HEK293 (cell line): ENCODE results near the gene KLHL6.

ENCODE experiments used
- CTCF ChIA-PET: fragments of 350-600 bp; formaldehyde crosslinking; extraction: SDS; loops from one replicate; lab custom pipeline; 2021; ENCODE audit warnings: antibody characterized with exemption; lab: Yijun Ruan, JAX
- POLR2A ChIA-PET: fragments of 300-600 bp; formaldehyde crosslinking; extraction: SDS; loops from one replicate; lab custom pipeline; 2020; ENCODE audit warnings: antibody characterized with exemption, inconsistent platforms; lab: Yijun Ruan, JAX
- H3K27ac ChIP-seq: fragments of 200-500 bp; sonication (Bioruptor generic); 2 replicates; pipeline ENCODE4 v1.5.1; 2014; ENCODE audit warnings: low read depth, low read length, control low read depth, inconsistent platforms; ENCODE audit errors: extremely low read depth
- H3K36me3 ChIP-seq, 2 experiments: fragments of 200-500 bp in 1 of 2; sonication (Bioruptor generic) in 1 of 2; 1 replicate in 1 of 2; 2 replicates in 1 of 2; pipeline ENCODE4 v1.5.1; 2014 to 2017; ENCODE audit warnings: inconsistent platforms in 2 of 2, low read length in 2 of 2; ENCODE audit not compliant: control insufficient read depth in 2 of 2, insufficient read depth in 1 of 2
- H3K4me1 ChIP-seq: fragments of 200-500 bp; sonication (Bioruptor generic); 2 replicates; pipeline ENCODE4 v1.5.1; 2014; ENCODE audit warnings: mild to moderate bottlenecking, low read length, inconsistent platforms; ENCODE audit not compliant: control insufficient read depth, insufficient read depth
- H3K4me3 ChIP-seq: 2 replicates; pipeline ENCODE4 v1.5.1; 2011; ENCODE audit warnings: low read depth, mild to moderate bottlenecking, control low read depth, low read length, moderate library complexity
- H3K9me3 ChIP-seq: fragments of 200-500 bp; sonication (Bioruptor generic); 2 replicates; pipeline ENCODE4 v1.5.1; 2014; ENCODE audit warnings: low read depth, low read length, inconsistent platforms; ENCODE audit not compliant: control insufficient read depth, insufficient read depth
- BCL11B ChIP-seq: fragments of 450-650 bp; formaldehyde crosslinking; IDR thresholded peaks from 2 replicates; pipeline ENCODE4 v1.5.1; 2016; ENCODE audit warnings: low read depth, missing biosample characterization, missing genetic modification characterization
- MYNN ChIP-seq: fragments of 450-650 bp; formaldehyde crosslinking; IDR thresholded peaks from 2 replicates; pipeline ENCODE4 v1.5.1; 2016; ENCODE audit warnings: missing biosample characterization, missing genetic modification characterization, borderline replicate concordance
- SETDB1 ChIP-seq: IDR thresholded peaks from one replicate; pipeline ENCODE4 v1.6.1; 2017; ENCODE audit warnings: mild to moderate bottlenecking, low read length, moderate library complexity, mixed read lengths; ENCODE audit not compliant: insufficient read length
- ZNF221 ChIP-seq: fragments of 450-650 bp; formaldehyde crosslinking; IDR thresholded peaks from 2 replicates; pipeline ENCODE4 v1.5.1; 2017; ENCODE audit warnings: missing biosample characterization, missing genetic modification characterization, borderline replicate concordance
- ZNF37A ChIP-seq: fragments of 450-650 bp; IDR thresholded peaks from 2 replicates; pipeline ENCODE4 v1.5.1; 2018; ENCODE audit warnings: missing biosample characterization, missing genetic modification characterization
- ZNF473 ChIP-seq: fragments of 450-650 bp; formaldehyde crosslinking; IDR thresholded peaks from 2 replicates; pipeline ENCODE4 v1.5.1; 2017; ENCODE audit warnings: missing biosample characterization, missing genetic modification characterization
- ZNF530 ChIP-seq: fragments of 450-650 bp; formaldehyde crosslinking; IDR thresholded peaks from 2 replicates; pipeline ENCODE4 v1.5.1; 2016; ENCODE audit warnings: low read depth, missing biosample characterization, missing genetic modification characterization
- ZNF610 ChIP-seq: fragments of 450-650 bp; formaldehyde crosslinking; IDR thresholded peaks from 2 replicates; pipeline ENCODE4 v1.5.1; 2016; ENCODE audit warnings: missing biosample characterization, missing genetic modification characterization, borderline replicate concordance
- ZNF629 ChIP-seq: fragments of 450-650 bp; formaldehyde crosslinking; IDR thresholded peaks from 2 replicates; pipeline ENCODE4 v1.5.1; 2017; ENCODE audit warnings: missing biosample characterization, missing genetic modification characterization
- ZNF677 ChIP-seq: fragments of 450-650 bp; IDR thresholded peaks from 2 replicates; pipeline ENCODE4 v1.5.0; 2018; ENCODE audit warnings: missing biosample characterization, mild to moderate bottlenecking, missing genetic modification characterization, moderate library complexity
- ZNF785 ChIP-seq: fragments of 450-650 bp; formaldehyde crosslinking; IDR thresholded peaks from 2 replicates; pipeline ENCODE4 v1.5.1; 2016; ENCODE audit warnings: missing biosample characterization, missing genetic modification characterization
- ZNF791 ChIP-seq: fragments of 450-650 bp; formaldehyde crosslinking; IDR thresholded peaks from 2 replicates; pipeline ENCODE4 v1.5.1; 2016; ENCODE audit warnings: missing biosample characterization, missing genetic modification characterization
- ZNF837 ChIP-seq: fragments of 450-650 bp; formaldehyde crosslinking; IDR thresholded peaks from 2 replicates; pipeline ENCODE4 v1.5.1; 2016; ENCODE audit warnings: missing biosample characterization, missing genetic modification characterization
- ZXDB ChIP-seq: fragments of 450-650 bp; formaldehyde crosslinking; IDR thresholded peaks from 2 replicates; pipeline ENCODE4 v1.5.1; 2016; ENCODE audit warnings: missing biosample characterization, missing genetic modification characterization
- TF ChIP-seq, protein P1 (sequence below): fragments of 450-650 bp; formaldehyde crosslinking; IDR thresholded peaks from 2 replicates; pipeline ENCODE4 v1.5.1; 2016; ENCODE audit warnings: missing biosample characterization, missing genetic modification characterization
- TF ChIP-seq, protein P2 (sequence below): fragments of 450-650 bp; formaldehyde crosslinking; IDR thresholded peaks from 2 replicates; pipeline ENCODE4 v1.5.1; 2016; ENCODE audit warnings: missing biosample characterization, missing genetic modification characterization
- TF ChIP-seq, protein P3 (sequence below): fragments of 450-650 bp; formaldehyde crosslinking; IDR thresholded peaks from 2 replicates; pipeline ENCODE4 v1.5.1; 2016; ENCODE audit warnings: missing biosample characterization, missing genetic modification characterization
- TF ChIP-seq, protein P4 (sequence below): fragments of 450-650 bp; formaldehyde crosslinking; IDR thresholded peaks from 2 replicates; pipeline ENCODE4 v1.5.1; 2017; ENCODE audit warnings: missing biosample characterization, mild to moderate bottlenecking, missing genetic modification characterization, moderate library complexity
- TF ChIP-seq, protein P5 (sequence below): fragments of 450-650 bp; formaldehyde crosslinking; IDR thresholded peaks from 2 replicates; pipeline ENCODE4 v1.5.1; 2016; ENCODE audit warnings: missing biosample characterization, missing genetic modification characterization

Gene KLHL6

DNA sequence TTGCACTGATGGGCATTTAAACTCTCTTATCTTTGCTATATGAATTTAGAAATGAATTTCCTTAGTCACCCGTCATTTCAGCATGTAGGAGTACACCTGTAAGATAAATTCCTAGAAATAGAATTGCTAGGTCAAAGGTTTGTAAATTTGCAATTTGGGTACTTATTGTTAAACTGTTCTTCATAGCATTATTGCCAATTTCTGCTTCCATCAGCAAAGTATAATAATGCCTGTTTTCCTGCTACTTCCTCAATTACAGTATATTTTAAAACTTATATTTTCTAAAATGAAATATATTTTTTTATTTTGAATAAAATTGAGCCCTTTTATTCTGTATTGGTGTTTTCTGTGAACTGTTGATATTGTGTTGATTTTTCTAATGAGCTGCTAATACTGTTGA lies 110.8 kb downstream of the KLHL6 start:
- H3K4me3 ChIP-seq: no peak overlapping the region
- H3K9me3 ChIP-seq: no peaks in the 10 kb centered on the region
- H3K36me3 ChIP-seq: no peaks in the 10 kb centered on the region
- ChIA-PET POLR2A (no interaction called here), CTCF (no interaction called here)
- no peak for TF ChIP-seq ZNF785
- no peak for TF ChIP-seq ZNF629 (tag by site-specific recombination)
- TF ChIP-seq ZNF37A (tag by site-specific recombination): no peak
- TF ChIP-seq MYNN (tag by site-specific recombination): no peak
- TF ChIP-seq ZNF791 (tag by site-specific recombination): no peak
- no peak for TF ChIP-seq ZNF473 (tag by site-specific recombination)
- no peak for TF ChIP-seq ZXDB (tag by site-specific recombination)
- no peak for TF ChIP-seq ZNF221
- no peak for TF ChIP-seq ZNF530 (tag by site-specific recombination)
- TF ChIP-seq BCL11B: no peak
- TF ChIP-seq, protein P1, sequence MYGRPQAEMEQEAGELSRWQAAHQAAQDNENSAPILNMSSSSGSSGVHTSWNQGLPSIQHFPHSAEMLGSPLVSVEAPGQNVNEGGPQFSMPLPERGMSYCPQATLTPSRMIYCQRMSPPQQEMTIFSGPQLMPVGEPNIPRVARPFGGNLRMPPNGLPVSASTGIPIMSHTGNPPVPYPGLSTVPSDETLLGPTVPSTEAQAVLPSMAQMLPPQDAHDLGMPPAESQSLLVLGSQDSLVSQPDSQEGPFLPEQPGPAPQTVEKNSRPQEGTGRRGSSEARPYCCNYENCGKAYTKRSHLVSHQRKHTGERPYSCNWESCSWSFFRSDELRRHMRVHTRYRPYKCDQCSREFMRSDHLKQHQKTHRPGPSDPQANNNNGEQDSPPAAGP: no peak
- no peak for TF ChIP-seq ZNF610 (tag by site-specific recombination)
- TF ChIP-seq, protein P2, sequence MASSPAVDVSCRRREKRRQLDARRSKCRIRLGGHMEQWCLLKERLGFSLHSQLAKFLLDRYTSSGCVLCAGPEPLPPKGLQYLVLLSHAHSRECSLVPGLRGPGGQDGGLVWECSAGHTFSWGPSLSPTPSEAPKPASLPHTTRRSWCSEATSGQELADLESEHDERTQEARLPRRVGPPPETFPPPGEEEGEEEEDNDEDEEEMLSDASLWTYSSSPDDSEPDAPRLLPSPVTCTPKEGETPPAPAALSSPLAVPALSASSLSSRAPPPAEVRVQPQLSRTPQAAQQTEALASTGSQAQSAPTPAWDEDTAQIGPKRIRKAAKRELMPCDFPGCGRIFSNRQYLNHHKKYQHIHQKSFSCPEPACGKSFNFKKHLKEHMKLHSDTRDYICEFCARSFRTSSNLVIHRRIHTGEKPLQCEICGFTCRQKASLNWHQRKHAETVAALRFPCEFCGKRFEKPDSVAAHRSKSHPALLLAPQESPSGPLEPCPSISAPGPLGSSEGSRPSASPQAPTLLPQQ: no peak
- TF ChIP-seq ZNF677 (tag by site-specific recombination): no peak
- TF ChIP-seq, protein P3, sequence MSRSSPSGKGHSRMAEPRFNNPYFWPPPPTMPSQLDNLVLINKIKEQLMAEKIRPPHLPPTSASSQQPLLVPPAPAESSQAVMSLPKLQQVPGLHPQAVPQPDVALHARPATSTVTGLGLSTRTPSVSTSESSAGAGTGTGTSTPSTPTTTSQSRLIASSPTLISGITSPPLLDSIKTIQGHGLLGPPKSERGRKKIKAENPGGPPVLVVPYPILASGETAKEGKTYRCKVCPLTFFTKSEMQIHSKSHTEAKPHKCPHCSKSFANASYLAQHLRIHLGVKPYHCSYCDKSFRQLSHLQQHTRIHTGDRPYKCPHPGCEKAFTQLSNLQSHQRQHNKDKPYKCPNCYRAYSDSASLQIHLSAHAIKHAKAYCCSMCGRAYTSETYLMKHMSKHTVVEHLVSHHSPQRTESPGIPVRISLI (tag by site-specific recombination): no peak
- no peaks in the 10 kb centered on the region for H3K4me1 ChIP-seq
- H3K27ac ChIP-seq: no peak overlapping the region

DNA sequence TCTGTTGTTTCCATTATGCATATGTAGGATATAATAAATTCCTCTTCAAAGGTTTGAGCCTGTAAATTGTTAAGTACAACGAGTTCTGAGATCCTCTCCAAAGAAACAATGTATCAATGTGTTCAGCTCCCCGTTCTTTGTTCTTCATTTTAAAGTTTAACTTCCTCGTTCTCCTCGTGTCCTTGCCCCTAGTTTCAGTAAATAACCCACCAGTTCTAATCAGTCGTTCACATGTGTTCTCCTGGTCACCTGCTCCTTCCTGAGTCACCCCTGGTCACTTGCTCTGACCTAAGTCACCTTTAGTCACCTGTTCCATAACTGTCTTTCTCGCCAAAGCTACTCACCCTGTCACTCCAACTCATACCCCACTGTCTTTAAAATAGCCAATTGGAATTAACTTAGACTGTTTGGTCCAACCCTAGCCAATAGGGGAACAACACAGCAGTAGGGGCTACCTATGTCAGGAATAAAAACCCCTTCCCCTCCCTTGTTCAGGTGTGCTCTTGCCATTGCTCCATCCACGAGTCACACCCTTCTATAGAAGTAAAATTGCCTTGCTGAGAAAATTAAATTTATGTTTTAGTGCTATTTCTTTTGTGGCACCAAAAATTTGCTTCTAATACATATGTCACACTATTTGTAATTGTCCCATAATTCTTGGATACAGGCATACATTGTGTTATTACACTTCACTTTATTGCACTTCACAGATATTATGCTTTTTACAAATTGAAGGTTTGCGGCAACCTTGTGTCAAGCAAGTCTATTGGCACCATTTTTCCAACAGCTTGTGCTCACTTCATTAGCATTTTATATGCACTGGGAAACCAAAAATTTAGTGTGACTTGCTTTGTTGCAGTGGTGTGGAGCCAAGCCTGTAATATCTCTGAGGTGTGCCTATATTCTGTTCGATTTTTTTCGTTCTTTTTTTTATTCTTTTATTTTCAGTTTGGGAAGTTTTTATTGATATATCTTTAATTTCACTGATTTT lies 111.8 kb downstream of the KLHL6 start:
- TF ChIP-seq, protein P4, sequence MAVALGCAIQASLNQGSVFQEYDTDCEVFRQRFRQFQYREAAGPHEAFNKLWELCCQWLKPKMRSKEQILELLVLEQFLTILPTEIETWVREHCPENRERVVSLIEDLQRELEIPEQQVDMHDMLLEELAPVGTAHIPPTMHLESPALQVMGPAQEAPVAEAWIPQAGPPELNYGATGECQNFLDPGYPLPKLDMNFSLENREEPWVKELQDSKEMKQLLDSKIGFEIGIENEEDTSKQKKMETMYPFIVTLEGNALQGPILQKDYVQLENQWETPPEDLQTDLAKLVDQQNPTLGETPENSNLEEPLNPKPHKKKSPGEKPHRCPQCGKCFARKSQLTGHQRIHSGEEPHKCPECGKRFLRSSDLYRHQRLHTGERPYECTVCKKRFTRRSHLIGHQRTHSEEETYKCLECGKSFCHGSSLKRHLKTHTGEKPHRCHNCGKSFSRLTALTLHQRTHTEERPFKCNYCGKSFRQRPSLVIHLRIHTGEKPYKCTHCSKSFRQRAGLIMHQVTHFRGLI (tag by site-specific recombination): no peak
- TF ChIP-seq SETDB1: peak; percentile 84
- TF ChIP-seq, protein P5, sequence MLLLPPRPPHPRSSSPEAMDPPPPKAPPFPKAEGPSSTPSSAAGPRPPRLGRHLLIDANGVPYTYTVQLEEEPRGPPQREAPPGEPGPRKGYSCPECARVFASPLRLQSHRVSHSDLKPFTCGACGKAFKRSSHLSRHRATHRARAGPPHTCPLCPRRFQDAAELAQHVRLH: no peak
- no peak for TF ChIP-seq ZNF837
- Histone ChIP-seq H3K9me3 (no peaks in the 10 kb centered on the region), H3K36me3 (no peaks in the 10 kb centered on the region), H3K27ac (no peak overlapping the region), H3K4me1 (no peaks in the 10 kb centered on the region), H3K4me3 (no peak overlapping the region)
- ChIA-PET POLR2A (no interaction called here), CTCF (interaction anchor here (0.6 kb wide), 1 partner anchor 259 kb away, joined by 3 read pairs; no protein-coding TSS in a partner anchor)
